Measurements from ENCODE around the gene SHISA2. TPM values are rescaled to one million over a fixed set of nuclear protein-coding genes. Genes with fewer than 3 reads are reported as not detected.
A peak's percentile ranks its signal among the peaks of the same experiment; 100 is the strongest.

Gene SHISA2
- total RNA-seq, 1 donor from 2014 or later: 371 TPM

GRCh38 chr13:26048741-26049140 lies 3.1 kb downstream of the SHISA2 start:
- DNase-seq (ENCODE audit: low read depth): no peak

GRCh38 chr13:26047040-26047439 lies 4.8 kb downstream of the SHISA2 start:
- DNase-seq (ENCODE audit: low read depth): no peak

GRCh38 chr13:26046639-26047038 lies 5.2 kb downstream of the SHISA2 start:
- no peak for DNase-seq (ENCODE audit: low read depth)

GRCh38 chr13:26045142-26045541 lies 6.7 kb downstream of the SHISA2 start:
- DNase-seq (ENCODE audit: low read depth): no peak

GRCh38 chr13:26042785-26043184 lies 9.0 kb downstream of the SHISA2 start:
- DNase-seq (ENCODE audit: low read depth): no peak

GRCh38 chr13:26041444-26041843 lies 10.4 kb downstream of the SHISA2 start:
- no peak for DNase-seq (ENCODE audit: low read depth)

- no peak for DNase-seq (ENCODE audit: low read depth)
Measured at GRCh38 chr13:26038931-26039475, 12.8 kb downstream of the SHISA2 start.

- peak; percentile 75 for DNase-seq (ENCODE audit: low read depth)
Measured at GRCh38 chr13:26037302-26037701, 14.5 kb downstream of the SHISA2 start.

GRCh38 chr13:26036383-26036782 lies 15.4 kb downstream of the SHISA2 start:
- no peak for DNase-seq (ENCODE audit: low read depth)

- DNase-seq (ENCODE audit: low read depth): no peak
Measured at GRCh38 chr13:26034018-26034417, 17.8 kb downstream of the SHISA2 start.

- no peak for DNase-seq (ENCODE audit: low read depth)
Measured at GRCh38 chr13:26030331-26030730, 21.5 kb downstream of the SHISA2 start.

GRCh38 chr13:26029581-26030136 lies 22.2 kb downstream of the SHISA2 start:
- no peak for DNase-seq (ENCODE audit: low read depth)

- DNase-seq (ENCODE audit: low read depth): no peak
Measured at GRCh38 chr13:26026211-26026610, 25.6 kb downstream of the SHISA2 start.

GRCh38 chr13:26025771-26026170 lies 26.0 kb downstream of the SHISA2 start:
- DNase-seq (ENCODE audit: low read depth): no peak

GRCh38 chr13:26025196-26025595 lies 26.6 kb downstream of the SHISA2 start:
- DNase-seq (ENCODE audit: low read depth): peak; percentile 71

- peak; percentile 33 for DNase-seq (ENCODE audit: low read depth)
Measured at GRCh38 chr13:26024558-26024957, 27.3 kb downstream of the SHISA2 start.

GRCh38 chr13:26022538-26023292 lies 29.1 kb downstream of the SHISA2 start:
- DNase-seq (ENCODE audit: low read depth): peak; percentile 97

- DNase-seq (ENCODE audit: low read depth): no peak
Measured at GRCh38 chr13:26021956-26022355, 29.9 kb downstream of the SHISA2 start.

- peak; percentile 85 for DNase-seq (ENCODE audit: low read depth)
Measured at GRCh38 chr13:26021516-26021915, 30.3 kb downstream of the SHISA2 start.

- DNase-seq (ENCODE audit: low read depth): peak; percentile 50
Measured at GRCh38 chr13:26020891-26021290, 30.9 kb downstream of the SHISA2 start.

GRCh38 chr13:26019881-26020870 lies 31.6 kb downstream of the SHISA2 start:
- peak; percentile 69 for DNase-seq (ENCODE audit: low read depth)

- no peak for DNase-seq (ENCODE audit: low read depth)
Measured at GRCh38 chr13:26019251-26019650, 32.6 kb downstream of the SHISA2 start.

All from myocyte (in vitro differentiated cells).